ENCODE results near the gene TCF7L1. TPM values are rescaled to one million over a fixed set of nuclear protein-coding genes. Genes with fewer than 3 reads are reported as not detected.

Gene TCF7L1
- polyA plus RNA-seq, 3 donors, result 0.05 to 0.09 TPM; not detected in 1

DNA sequence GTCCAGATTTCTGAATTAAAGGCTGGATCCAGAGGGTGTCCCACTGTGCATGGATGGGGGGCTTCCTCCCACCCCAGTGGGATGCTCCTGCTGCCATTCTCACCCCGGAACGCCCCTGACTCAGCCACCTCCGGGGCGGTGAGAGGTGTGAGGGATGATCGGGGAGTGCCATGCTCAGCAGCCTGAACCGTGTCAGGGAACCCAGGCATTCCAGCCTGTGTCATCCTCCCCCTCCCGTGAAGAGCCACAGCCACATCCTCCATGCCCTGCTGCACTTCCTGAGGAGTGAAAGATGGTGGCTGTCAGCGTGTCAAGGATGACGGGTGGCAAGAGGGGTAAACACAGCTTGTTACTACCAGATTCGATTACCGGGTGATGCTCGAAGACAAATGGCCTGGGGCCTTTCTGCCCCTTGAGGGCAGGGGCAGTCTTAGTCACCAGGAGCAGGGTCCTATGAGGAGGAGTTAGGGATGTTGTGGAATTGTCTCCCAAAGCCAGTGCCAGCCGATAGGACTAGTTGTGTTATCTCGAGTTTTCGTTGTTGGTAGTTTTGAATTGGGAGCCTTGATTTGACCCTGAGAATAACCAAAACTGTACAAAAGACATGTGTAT lies 80.8 kb downstream of the TCF7L1 start:
- no peak overlapping the region for H3K27ac Mint-ChIP-seq
- no peaks in the 10 kb centered on the region for H3K4me1 Mint-ChIP-seq

GRCh38 chr2:85215081-85215447 lies 81.9 kb downstream of the TCF7L1 start:
- no peak for TF ChIP-seq CTCF (IDR thresholded peaks at IDR 0.05)

More for the DNA sequence above, 80.8 kb downstream of the TCF7L1 start:
- no peak for TF ChIP-seq CTCF (IDR thresholded peaks at IDR 0.05)
- Histone ChIP-seq H3K4me2 (replicated peaks; ENCODE audit: extremely low read depth, low read length, poor library complexity, severe bottlenecking) (no peak overlapping the region), H4K20me1 (ENCODE audit: insufficient read depth, low read length) (no peaks in the 10 kb centered on the region), H2AFZ (ENCODE audit: insufficient read depth, low read depth, low read length, poor library complexity, severe bottlenecking) (no peak overlapping the region), H3K9me3 (replicated peaks in 1 of 2; ENCODE audit: control insufficient read depth in 1 of 2, insufficient read depth in 1 of 2, low read length in 2 of 2) (no peaks in the 10 kb centered on the region), H3K79me2 (ENCODE audit: insufficient read depth, low read length) (no peaks in the 10 kb centered on the region), H3K4me3 (replicated peaks in 1 of 3; ENCODE audit: low read depth in 2 of 3, low read length in 3 of 3) (no peak overlapping the region), H3K27ac (ENCODE audit: low read depth in 1 of 2, low read length in 2 of 2) (no peak overlapping the region), H3K27me3 (ENCODE audit: control insufficient read depth in 2 of 2, insufficient read depth in 2 of 2, low read length in 2 of 2) (no peaks in the 10 kb centered on the region), H3K36me3 (replicated peaks in 1 of 2; ENCODE audit: control insufficient read depth in 1 of 2, insufficient read depth in 2 of 2, low read length in 2 of 2) (no peaks in the 10 kb centered on the region), H3K4me1 (ENCODE audit: control insufficient read depth in 1 of 2, insufficient read depth in 2 of 2, low read length in 2 of 2) (no peaks in the 10 kb centered on the region), H3K9ac (ENCODE audit: insufficient read depth, low read length, poor library complexity, severe bottlenecking) (no peak overlapping the region)
- no peaks in the 10 kb centered on the region for H3K9me3 Mint-ChIP-seq
- H3K27me3 Mint-ChIP-seq (ENCODE audit: low read depth in 3 of 3), result peaks cover 7 to 15% (median 13%) of the 10 kb centered on the region in 3 donors
- 48% methylated on average over 4 of the region's 15 CpGs for WGBS (ENCODE audit: insufficient coverage)
- no peaks in the 10 kb centered on the region for H3K36me3 Mint-ChIP-seq
- H3K4me3 Mint-ChIP-seq, result no peak overlapping the region
- no peak for DNase-seq
- intact Hi-C loops (cut with micrococcal nuclease), result no loop called here

More at GRCh38 chr2:85215081-85215447, 81.9 kb downstream of the TCF7L1 start:
- Histone ChIP-seq H3K79me2 (ENCODE audit: insufficient read depth, low read length) (no peaks in the 10 kb centered on the region), H2AFZ (ENCODE audit: insufficient read depth, low read depth, low read length, poor library complexity, severe bottlenecking) (no peak overlapping the region), H3K4me3 (replicated peaks in 1 of 3; ENCODE audit: low read depth in 2 of 3, low read length in 3 of 3) (no peak overlapping the region), H3K27me3 (ENCODE audit: control insufficient read depth in 2 of 2, insufficient read depth in 2 of 2, low read length in 2 of 2) (no peaks in the 10 kb centered on the region), H3K4me1 (ENCODE audit: control insufficient read depth in 1 of 2, insufficient read depth in 2 of 2, low read length in 2 of 2) (no peaks in the 10 kb centered on the region), H3K9ac (ENCODE audit: insufficient read depth, low read length, poor library complexity, severe bottlenecking) (no peak overlapping the region), H3K36me3 (replicated peaks in 1 of 2; ENCODE audit: control insufficient read depth in 1 of 2, insufficient read depth in 2 of 2, low read length in 2 of 2) (no peaks in the 10 kb centered on the region), H3K27ac (ENCODE audit: low read depth in 1 of 2, low read length in 2 of 2) (no peak overlapping the region), H3K9me3 (replicated peaks in 1 of 2; ENCODE audit: control insufficient read depth in 1 of 2, insufficient read depth in 1 of 2, low read length in 2 of 2) (no peaks in the 10 kb centered on the region), H3K4me2 (replicated peaks; ENCODE audit: extremely low read depth, low read length, poor library complexity, severe bottlenecking) (no peak overlapping the region), H4K20me1 (ENCODE audit: insufficient read depth, low read length) (no peaks in the 10 kb centered on the region)
- H3K4me1 Mint-ChIP-seq, result no peaks in the 10 kb centered on the region
- no peaks in the 10 kb centered on the region for H3K36me3 Mint-ChIP-seq
- no peak overlapping the region for H3K27ac Mint-ChIP-seq
- H3K4me3 Mint-ChIP-seq, result no peak overlapping the region
- intact Hi-C loops (cut with micrococcal nuclease), result no loop called here
- WGBS (ENCODE audit: insufficient coverage), result 96% methylated on average over 6 of the region's 9 CpGs
- H3K27me3 Mint-ChIP-seq (ENCODE audit: low read depth in 3 of 3), result peaks cover 7 to 15% (median 14%) of the 10 kb centered on the region in 3 donors
- DNase-seq, result no peak
- no peaks in the 10 kb centered on the region for H3K9me3 Mint-ChIP-seq

All from CD14-positive monocyte (primary cell).